Activated CD4-positive, CD25-positive, alpha-beta regulatory T cell treated with anti-CD3 and anti-CD28 coated beads, Interleukin-2, amount 50 U/mL, for 24 hours (primary cell): ENCODE measurements around the gene ANP32A.
A peak's percentile ranks its signal among the peaks of the same experiment; 100 is the strongest.
"Not testable (repeated sequence)": the region's sequence is repeated elsewhere in the genome, so short reads cannot be mapped to it uniquely, and the experiment has no call there.

Experiments
- ATAC-seq, 2 donors: fragments of 150-1000 bp; cut with Tn5 transposase; one replicate each; pipeline ENCODE4 v1.10.0; 2021; ENCODE audit warnings: mild to moderate bottlenecking in 1 of 2, moderate library complexity in 1 of 2

The ANP32A gene

GRCh38 chr15:68820295-68821189 lies at the start of gene ANP32A:
TSS of gene ANP32A (minus strand) at chr15:68820895. CDS start at chr15:68820751, 144 bp downstream.
- peak; percentile 73 to 76 for ATAC-seq

GRCh38 chr15:68868296-68868695 lies 47.6 kb upstream of the ANP32A start:
- no peak for ATAC-seq

GRCh38 chr15:68862415-68862814 lies 41.7 kb upstream of the ANP32A start:
- no peak for ATAC-seq

- not testable (repeated sequence) for ATAC-seq
These were observed 38.0 kb upstream of the ANP32A start for GRCh38 chr15:68858666-68859065.

GRCh38 chr15:68857443-68857842 lies 36.7 kb upstream of the ANP32A start:
- not testable (repeated sequence) for ATAC-seq

GRCh38 chr15:68852461-68852860 lies 31.8 kb upstream of the ANP32A start:
- ATAC-seq = no peak

GRCh38 chr15:68851971-68852370 lies 31.3 kb upstream of the ANP32A start:
- no peak for ATAC-seq

- no peak for ATAC-seq
These were observed 28.8 kb upstream of the ANP32A start for GRCh38 chr15:68849497-68849896.

GRCh38 chr15:68846851-68847439 lies 26.2 kb upstream of the ANP32A start:
- no peak for ATAC-seq

GRCh38 chr15:68844856-68845550 lies 24.3 kb upstream of the ANP32A start:
- ATAC-seq = no peak

- peak; percentile 21 to 65 for ATAC-seq
These were observed 23.0 kb upstream of the ANP32A start for GRCh38 chr15:68843425-68844311.

GRCh38 chr15:68842958-68843357 lies 22.3 kb upstream of the ANP32A start:
- no peak for ATAC-seq

GRCh38 chr15:68834346-68834745 lies 13.7 kb upstream of the ANP32A start:
- no peak for ATAC-seq

GRCh38 chr15:68833700-68834331 lies 13.1 kb upstream of the ANP32A start:
- ATAC-seq = peak in 1 of 2 donors; percentile 35

GRCh38 chr15:68830141-68830785 lies 9.6 kb upstream of the ANP32A start:
- ATAC-seq = no peak

GRCh38 chr15:68829068-68829467 lies 8.4 kb upstream of the ANP32A start:
- peak; percentile 69 to 73 for ATAC-seq

- ATAC-seq = no peak
These were observed 2.9 kb upstream of the ANP32A start for GRCh38 chr15:68823561-68823960.

- no peak for ATAC-seq
These were observed 2.1 kb upstream of the ANP32A start for GRCh38 chr15:68822818-68823217.

- no peak for ATAC-seq
These were observed 1.2 kb upstream of the ANP32A start for GRCh38 chr15:68821841-68822381.

GRCh38 chr15:68821190-68821840 lies 620 bp upstream of the ANP32A start:
- ATAC-seq = no peak
